ENCODE data around the gene CCDC191. TPM values are rescaled to one million over a fixed set of nuclear protein-coding genes. Genes with fewer than 3 reads are reported as not detected.

CCDC191 gene
- total RNA-seq, 1 donor from 2014 or later: 2.9 TPM

- Mint-ChIP-seq H3K4me3 (ENCODE audit: unreplicated experiment) (no peak overlapping the region), H3K36me3 (ENCODE audit: low read depth) (peaks cover 21% of the 10 kb centered on the region), H3K27me3 (ENCODE audit: low read depth) (no peaks in the 10 kb centered on the region), H3K4me1 (ENCODE audit: low read depth) (no peaks in the 10 kb centered on the region), H3K9me3 (ENCODE audit: low read depth) (peaks cover 7% of the 10 kb centered on the region), H3K27ac (ENCODE audit: unreplicated experiment) (no peak overlapping the region)
- no peak for DNase-seq (ENCODE audit: low spot score)
- TF ChIP-seq, protein P1, sequence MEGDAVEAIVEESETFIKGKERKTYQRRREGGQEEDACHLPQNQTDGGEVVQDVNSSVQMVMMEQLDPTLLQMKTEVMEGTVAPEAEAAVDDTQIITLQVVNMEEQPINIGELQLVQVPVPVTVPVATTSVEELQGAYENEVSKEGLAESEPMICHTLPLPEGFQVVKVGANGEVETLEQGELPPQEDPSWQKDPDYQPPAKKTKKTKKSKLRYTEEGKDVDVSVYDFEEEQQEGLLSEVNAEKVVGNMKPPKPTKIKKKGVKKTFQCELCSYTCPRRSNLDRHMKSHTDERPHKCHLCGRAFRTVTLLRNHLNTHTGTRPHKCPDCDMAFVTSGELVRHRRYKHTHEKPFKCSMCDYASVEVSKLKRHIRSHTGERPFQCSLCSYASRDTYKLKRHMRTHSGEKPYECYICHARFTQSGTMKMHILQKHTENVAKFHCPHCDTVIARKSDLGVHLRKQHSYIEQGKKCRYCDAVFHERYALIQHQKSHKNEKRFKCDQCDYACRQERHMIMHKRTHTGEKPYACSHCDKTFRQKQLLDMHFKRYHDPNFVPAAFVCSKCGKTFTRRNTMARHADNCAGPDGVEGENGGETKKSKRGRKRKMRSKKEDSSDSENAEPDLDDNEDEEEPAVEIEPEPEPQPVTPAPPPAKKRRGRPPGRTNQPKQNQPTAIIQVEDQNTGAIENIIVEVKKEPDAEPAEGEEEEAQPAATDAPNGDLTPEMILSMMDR (IDR thresholded peaks at IDR 0.05): no peak
Measured at GRCh38 chr3:113981803-113982202, 74.5 kb downstream of the CCDC191 start.

DNA sequence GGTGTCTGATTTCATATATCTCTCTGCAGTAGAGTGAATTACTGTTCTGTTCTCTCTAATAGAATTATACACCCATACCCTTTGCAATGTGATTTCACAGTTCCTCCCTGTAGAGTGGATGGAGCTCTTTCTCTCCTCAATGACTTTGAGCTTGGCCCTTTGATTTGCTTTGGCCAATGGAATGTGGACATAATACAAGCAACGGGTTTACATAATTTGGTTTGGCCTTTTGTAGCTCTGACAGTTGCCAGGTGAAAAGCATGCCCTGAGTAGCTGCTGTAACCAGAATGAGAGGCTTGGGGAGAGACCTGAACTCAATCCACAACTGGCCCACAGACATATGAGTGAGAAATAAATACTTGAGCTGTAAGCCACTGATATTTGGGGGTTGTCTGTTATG lies 76.4 kb downstream of the CCDC191 start:
- DNase-seq (ENCODE audit: low spot score): no peak
- Mint-ChIP-seq H3K27ac (ENCODE audit: unreplicated experiment) (no peak overlapping the region), H3K27me3 (ENCODE audit: low read depth) (no peaks in the 10 kb centered on the region), H3K9me3 (ENCODE audit: low read depth) (peaks cover under 1% of the 10 kb centered on the region), H3K36me3 (ENCODE audit: low read depth) (peaks cover 19% of the 10 kb centered on the region), H3K4me3 (ENCODE audit: unreplicated experiment) (no peak overlapping the region), H3K4me1 (ENCODE audit: low read depth) (no peaks in the 10 kb centered on the region)
- TF ChIP-seq, protein P1 (IDR thresholded peaks at IDR 0.05): no peak

DNA sequence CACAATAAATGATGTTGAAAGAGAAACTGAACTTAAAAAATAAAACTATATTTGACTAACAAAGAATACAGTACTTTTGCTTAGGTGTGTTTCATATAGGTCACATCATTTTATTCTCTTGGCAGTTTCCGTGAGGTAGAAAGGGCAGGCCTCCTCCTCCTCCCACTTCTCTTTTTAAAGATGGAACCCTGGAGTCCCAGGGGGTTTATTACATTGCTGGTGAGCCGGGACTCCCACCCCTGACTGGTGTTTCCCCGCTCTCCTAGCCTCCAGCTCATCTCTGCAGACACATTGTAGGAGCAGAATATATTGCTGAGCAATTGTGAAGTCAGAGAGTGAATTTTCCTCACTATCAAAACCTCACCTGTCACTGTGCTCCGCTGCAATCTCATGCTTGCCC lies 78.5 kb downstream of the CCDC191 start:
- Mint-ChIP-seq H3K27me3 (ENCODE audit: low read depth) (no peaks in the 10 kb centered on the region), H3K4me1 (ENCODE audit: low read depth) (no peaks in the 10 kb centered on the region), H3K36me3 (ENCODE audit: low read depth) (peaks cover 27% of the 10 kb centered on the region), H3K27ac (ENCODE audit: unreplicated experiment) (no peak overlapping the region), H3K4me3 (ENCODE audit: unreplicated experiment) (no peak overlapping the region), H3K9me3 (ENCODE audit: low read depth) (peaks cover 19% of the 10 kb centered on the region)
- TF ChIP-seq, protein P1 (IDR thresholded peaks at IDR 0.05): no peak
- DNase-seq (ENCODE audit: low spot score): no peak

- Mint-ChIP-seq H3K36me3 (ENCODE audit: low read depth) (peaks cover 8% of the 10 kb centered on the region), H3K4me1 (ENCODE audit: low read depth) (no peaks in the 10 kb centered on the region), H3K4me3 (ENCODE audit: unreplicated experiment) (no peak overlapping the region), H3K27me3 (ENCODE audit: low read depth) (peaks cover 3% of the 10 kb centered on the region), H3K27ac (ENCODE audit: unreplicated experiment) (no peak overlapping the region), H3K9me3 (ENCODE audit: low read depth) (peaks cover 48% of the 10 kb centered on the region)
- TF ChIP-seq, protein P1 (IDR thresholded peaks at IDR 0.05): no peak
- no peak for DNase-seq (ENCODE audit: low spot score)
Measured at GRCh38 chr3:113968986-113969385, 87.3 kb downstream of the CCDC191 start.

DNA sequence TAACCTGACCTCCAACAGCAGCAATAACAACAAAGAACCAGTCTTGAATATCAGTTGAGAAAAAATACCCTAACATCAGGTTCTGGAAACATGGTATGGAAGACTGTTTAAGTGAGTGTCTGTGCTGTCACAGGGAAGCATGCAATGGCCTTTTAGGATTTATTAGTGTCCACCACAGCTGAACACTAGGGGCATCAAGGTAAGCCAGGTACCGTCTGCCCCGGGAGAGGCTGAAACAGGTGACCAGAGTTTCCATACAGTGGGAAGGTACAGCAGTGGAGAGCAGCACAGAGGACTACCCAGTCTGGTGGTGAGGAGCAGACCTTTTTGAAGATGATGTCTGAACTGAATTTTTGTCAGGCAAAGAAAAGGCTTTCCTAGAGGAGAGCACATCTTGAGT lies 90.2 kb downstream of the CCDC191 start:
- H3K9me3 Mint-ChIP-seq (ENCODE audit: low read depth): peaks cover 20% of the 10 kb centered on the region
- peaks cover 3% of the 10 kb centered on the region for H3K27me3 Mint-ChIP-seq (ENCODE audit: low read depth)
- DNase-seq (ENCODE audit: low spot score): no peak
- H3K4me1 Mint-ChIP-seq (ENCODE audit: low read depth): no peaks in the 10 kb centered on the region
- H3K27ac Mint-ChIP-seq (ENCODE audit: unreplicated experiment): no peak overlapping the region
- peaks cover 2% of the 10 kb centered on the region for H3K36me3 Mint-ChIP-seq (ENCODE audit: low read depth)
- no peak overlapping the region for H3K4me3 Mint-ChIP-seq (ENCODE audit: unreplicated experiment)
- TF ChIP-seq, protein P1 (IDR thresholded peaks at IDR 0.05): no peak

All from chondrocyte (in vitro differentiated cells).